HG03135 (cell line): ENCODE results near the gene CD37.

Experiments used
- ATAC-seq: cut with Tn5 transposase; IDR thresholded peaks from one replicate; pipeline ENCODE4 v1.9.1; 2021; ENCODE audit warnings: mild to moderate bottlenecking, moderate library complexity; ENCODE audit not compliant: unreplicated experiment

Gene CD37

DNA sequence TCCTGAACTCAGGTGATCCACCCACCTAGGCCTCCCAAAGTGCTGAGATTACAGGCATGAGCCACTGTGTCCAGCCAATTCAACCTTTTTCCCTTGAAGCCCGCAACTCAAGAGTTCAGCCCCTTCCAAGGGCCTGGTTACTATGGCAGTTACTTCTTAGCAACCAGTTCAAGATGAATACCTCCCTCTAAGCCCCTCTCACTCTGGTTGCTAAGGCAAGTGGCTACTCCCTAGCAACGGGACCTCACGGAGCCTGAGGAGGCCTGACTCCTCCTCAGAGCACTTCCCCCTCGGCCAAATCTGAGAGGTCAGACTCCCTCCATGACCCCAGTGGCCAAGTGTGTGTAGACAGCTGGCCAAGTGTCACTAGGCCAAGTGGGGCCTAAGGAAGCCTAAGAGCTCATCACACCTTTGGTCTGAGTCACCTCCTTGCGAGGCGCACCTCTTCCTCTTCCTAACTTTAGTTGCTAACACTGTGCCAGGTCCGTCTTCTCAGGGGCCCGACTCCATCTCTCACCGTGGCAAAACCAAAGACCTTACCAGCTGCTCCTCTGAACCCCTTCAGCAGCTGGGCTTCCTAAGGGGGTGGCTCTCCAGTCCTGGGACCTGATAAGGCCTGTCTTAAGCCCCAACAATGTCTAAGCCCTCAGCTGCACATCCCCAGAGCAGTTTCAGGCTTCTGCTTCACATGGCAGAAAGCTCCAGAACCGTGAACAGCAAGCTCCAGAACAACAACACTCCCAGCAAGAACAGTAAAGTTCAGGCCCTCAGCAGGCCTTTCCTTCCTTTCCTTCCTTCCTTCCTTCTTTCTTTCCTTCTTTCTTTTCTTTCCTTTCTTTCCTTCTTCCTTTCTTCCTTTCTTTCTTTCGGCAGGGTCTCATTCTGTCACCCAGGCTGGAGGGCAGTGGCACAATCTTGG lies 9.6 kb downstream of the CD37 start:
- ATAC-seq: no peak

DNA sequence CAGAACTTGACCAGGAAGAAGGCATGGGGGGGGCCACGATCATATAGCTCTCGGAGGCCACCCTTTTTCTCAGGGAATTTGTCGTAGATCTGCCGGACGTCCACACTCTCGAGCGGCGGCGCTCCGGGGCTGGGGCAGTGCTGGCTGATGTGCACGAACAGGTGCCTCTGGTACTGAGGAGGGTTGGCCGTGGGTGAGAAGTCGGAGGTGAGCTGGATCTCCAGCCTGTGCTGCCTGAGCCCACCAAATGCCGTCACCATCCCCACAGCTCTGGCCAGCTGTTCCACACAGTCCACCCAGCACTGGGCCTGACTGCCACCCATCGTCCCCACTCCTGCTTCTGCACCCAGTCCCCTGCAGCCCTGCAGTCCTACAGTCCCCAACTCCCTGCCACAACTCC lies 12.0 kb downstream of the CD37 start:
- ATAC-seq: no peak

DNA sequence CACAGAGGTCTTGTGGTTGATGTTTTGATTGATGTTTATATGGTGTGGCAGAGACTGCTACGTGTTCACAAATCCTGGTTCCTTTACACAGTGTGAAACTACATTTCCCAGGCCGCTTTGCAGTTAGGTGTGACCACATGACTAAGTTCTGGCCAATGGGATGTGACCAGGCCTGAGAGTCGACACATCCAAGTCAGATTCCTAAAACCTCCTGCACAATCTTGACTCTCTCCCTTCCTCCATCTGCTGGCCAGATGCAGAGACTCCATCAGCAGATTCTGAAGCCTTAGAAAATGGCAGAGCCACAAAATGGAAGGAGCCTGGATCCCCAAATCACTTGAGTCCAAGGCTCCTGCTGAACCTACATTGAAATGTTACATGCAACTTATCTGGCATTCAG lies 12.6 kb downstream of the CD37 start:
- ATAC-seq: no peak

DNA sequence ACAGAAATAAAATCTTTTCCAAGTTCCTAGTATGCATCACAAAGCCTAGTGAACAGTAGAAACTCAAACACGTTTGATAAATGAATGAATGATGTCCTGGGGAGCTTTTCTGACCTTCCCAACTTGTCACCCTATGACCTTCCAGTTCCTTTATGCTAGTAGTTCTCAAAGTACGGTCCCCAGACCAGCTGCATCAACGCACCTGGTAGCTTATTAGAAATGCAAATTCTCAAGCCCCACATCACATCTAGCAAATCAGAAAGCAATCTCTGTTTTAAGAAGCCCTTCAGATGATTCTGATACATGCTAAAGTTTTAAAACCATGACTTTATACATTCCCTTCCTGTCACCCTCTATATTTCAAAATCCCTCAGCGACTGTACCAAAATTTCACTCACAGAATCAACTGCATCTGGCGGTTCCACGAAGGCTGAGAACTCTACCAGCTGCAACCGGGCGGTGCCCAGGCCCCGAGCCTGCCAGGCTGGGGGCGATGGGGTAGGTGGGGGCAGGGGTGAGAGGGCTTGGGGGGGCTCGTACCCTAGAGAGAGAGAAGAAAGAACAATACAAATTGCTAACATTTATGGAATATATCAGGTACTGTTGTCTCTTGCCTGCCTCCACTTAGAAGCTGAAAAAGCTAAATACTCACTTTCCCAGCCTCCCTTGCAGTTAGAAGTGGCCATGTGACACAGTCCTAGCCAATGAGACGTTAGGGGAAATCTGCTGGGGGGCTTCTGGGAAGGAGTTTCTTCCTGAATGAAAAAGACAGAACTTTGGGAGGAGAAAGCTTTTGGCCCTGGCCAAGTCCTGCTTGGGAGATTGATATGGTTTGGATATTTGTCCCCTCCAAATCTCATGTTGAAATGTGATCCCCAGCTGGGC lies 13.3 kb downstream of the CD37 start:
- ATAC-seq: no peak

DNA sequence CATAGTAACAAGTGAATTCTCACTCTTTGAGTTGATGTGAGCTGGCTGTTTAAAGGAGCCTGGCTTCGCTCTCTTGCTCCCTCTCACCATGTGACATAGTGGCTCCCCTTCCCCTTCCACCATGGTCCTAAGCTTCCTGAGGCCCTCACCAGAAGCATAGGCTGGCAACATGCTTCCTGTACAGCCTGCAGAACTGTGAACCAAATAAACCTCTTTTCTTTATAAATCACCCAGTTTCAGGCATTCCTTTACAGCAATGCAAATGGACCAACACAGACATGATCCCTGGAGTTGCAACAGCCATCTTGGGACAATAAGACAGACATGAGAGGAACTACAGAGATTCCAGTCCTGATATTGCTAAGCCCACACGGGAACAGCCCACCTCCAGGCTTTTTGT lies 14.4 kb downstream of the CD37 start:
- no peak for ATAC-seq

DNA sequence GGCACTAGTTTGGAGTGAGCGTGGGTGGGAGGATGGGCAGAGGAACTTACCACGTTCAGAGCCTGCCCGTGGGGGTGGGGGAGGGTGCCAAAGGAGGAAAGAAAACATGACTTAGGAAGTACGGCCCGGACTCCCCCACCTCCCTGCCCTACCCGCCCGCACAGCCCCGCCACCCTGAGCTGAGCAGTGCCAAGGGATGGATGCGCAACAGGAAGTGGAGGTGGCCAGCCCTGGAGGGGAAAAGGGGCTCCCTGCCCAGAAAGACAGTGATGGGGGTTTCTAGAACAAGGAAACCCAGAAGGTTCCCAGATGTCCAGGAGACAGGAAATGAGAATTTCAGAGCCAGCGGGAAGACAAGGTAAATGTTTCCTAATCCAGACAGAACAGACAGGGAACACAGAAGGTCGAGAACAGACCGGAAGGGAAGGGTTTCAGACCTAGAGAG lies 20.7 kb downstream of the CD37 start:
- ATAC-seq: no peak

DNA sequence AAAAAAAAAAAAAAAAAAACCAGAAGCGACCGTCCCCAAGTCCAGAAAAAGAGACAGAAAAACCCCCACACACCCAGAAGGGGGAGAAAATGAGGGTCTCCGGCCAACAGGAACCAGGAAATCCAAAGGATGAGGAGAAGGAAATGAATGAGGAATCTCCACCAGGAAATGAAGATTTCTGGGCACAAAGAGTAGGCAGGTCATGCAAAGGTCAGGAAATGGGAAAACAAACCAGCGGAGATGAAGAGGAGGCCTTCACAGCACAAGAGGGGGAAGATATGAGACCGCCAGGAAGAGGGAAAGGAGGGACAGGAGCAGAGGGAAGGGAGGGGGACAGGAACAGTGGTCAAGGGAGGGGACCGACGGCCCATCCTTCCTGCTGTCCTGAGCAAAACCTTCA lies 21.2 kb downstream of the CD37 start:
- ATAC-seq: no peak

DNA sequence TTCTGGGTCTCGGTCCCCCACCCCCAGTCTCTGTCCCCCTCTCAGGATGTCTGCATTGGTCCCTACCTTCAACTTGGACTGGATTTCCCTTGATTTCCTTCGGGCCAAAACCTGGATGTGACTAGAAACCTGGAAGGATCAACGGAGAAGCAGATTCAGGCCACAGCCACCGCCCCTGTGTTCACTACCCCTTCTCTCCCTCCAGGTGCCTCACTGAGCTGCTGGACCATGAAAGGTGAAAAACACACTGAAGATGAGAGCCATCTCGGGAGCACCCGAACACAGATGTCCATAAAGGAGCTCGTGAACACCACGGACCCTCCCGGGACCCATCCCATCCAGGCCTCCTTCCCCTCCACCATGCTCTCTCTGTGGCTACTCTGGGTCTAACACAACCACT lies 22.0 kb downstream of the CD37 start:
- ATAC-seq: no peak

DNA sequence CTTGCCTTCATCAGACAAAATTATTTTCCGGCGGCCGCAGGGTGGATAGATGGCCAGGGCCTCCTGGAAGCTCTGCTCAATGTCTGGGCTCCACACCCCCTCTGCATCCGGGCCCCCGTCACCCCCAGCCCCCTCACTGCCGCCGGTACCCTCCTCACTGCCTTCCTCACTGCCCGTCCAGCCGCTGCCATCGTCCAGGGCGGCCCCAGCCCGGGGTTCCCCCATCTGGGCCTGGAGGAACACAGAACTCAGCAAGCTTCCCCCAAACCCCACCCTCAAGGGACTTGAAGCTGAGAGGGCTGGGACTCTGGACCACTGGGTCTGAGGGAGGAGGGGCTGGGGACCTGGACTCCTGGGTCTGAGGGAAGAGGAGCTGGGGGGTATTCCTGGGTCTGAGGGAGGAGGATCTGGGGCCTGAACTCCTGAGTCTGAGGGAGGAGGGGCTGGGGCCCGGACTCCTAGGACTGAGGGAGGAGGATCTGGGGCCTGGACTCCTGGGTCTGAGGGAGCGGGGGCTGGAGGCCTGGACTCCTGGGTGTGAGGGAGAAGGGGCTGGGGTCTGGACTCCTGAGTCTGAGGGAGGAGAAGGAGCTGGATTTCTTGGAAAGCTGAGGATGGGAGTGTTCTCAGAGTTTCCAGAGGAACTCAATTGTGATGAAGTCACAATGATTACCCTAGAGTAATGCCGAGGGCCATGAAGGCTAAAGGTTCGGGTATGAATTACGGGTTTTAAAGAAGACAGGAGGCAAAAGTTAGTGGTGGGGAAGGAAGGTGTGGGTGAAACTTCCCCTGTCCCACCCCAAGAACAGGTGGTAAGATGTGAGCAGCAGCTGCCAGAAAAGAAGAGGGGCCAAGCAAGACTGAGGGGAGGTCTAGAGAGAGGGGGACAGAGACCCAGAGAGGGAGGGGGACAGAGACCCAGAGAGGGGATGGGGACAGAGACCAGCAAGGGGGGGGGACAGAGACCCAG lies 24.9 kb downstream of the CD37 start:
- ATAC-seq: no peak

DNA sequence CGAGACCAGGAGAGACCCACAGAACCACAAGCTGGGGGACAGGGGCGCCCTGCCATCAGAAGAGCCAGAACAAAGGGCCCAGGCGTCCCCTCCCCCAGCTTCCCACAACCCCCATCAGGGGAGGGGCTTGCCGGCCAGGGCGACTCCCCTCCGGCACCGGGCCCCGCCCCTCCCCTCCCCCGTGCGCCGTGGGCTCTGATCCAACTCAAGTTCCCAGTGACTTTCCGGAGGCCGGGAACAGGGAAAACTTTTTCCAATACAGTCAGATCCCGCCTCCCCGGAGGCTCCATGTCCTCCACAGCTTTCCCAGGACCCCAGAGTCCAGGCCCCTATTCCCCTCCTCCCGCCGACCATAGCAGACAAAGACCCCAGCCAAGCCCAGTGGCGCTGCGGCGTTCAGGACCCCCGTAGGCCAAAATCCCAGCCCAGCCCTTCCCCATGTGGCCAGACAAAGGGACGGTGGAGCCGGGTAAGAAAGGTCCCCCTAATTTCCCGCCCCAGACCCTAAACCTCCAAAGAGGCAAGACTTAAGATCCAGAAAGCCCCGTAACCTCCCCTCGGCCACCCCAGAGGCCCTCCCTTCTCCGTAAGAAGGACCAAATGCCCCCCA lies 26.3 kb downstream of the CD37 start:
- no peak for ATAC-seq

DNA sequence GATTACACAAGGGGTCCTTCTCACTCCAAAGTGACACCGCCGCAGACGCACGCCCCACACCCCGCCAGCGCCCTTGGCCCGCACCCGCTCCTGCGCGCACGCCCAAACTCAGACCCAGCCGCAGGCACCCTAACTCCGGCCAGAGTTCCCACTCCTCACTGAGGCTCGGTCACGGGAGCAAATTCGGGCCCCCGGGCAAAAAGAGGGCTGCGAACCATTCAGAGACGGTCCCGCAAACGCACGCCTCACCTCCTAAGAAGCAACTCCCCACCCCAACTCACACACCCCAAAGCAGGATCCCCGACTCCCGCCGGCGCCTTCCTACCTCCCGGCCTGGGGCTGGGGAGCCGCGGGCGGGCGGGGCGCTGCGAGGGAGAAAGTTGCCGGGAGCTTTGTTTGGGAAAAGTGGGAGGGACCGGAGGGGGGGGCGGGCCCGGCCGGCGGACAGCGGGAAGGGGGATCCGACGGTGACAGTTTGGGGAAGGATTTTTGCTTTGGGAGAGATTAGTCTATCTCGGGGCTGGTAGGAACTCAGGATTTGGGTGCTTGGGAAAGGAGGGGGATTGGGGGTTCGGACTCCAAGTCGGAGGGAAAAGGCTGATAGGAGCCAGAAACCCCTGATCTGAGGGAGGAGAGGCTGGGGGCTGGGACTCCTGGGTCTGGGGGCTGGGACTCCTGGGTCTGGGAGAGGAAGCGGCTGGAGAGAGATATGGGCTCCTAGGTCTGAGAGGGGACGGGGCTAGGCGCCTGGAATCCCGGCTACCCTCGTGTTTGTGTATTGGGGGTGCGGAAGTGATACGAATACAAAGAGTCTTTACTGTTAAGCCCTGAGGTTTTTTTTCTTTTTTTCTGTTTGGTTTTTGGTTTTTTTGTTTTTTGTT lies 27.1 kb downstream of the CD37 start, which contains the start of gene TEAD2:
Gene TEAD2 (minus strand): TSS at position 369 of the 881 bp plus-strand sequence. CDS start 2,341 bp downstream, outside the sequence.
- ATAC-seq: no peak

DNA sequence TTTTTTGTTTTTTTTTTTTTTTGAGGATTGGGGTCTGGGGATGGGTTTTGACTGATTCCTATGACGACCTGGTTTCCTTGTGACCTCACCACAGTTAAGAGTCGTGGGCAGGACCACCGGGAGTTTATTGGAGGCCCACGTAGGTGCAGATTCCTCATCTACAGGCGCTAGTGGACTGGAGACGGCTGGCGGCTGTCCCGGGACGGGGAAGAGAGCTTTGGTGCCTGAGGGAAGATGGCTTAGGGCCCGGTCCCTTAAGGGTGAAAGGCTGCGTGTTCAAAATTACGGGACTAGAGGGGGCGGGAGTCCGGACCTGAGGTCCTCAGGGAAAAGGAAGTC lies 27.7 kb downstream of the CD37 start:
- no peak for ATAC-seq

DNA sequence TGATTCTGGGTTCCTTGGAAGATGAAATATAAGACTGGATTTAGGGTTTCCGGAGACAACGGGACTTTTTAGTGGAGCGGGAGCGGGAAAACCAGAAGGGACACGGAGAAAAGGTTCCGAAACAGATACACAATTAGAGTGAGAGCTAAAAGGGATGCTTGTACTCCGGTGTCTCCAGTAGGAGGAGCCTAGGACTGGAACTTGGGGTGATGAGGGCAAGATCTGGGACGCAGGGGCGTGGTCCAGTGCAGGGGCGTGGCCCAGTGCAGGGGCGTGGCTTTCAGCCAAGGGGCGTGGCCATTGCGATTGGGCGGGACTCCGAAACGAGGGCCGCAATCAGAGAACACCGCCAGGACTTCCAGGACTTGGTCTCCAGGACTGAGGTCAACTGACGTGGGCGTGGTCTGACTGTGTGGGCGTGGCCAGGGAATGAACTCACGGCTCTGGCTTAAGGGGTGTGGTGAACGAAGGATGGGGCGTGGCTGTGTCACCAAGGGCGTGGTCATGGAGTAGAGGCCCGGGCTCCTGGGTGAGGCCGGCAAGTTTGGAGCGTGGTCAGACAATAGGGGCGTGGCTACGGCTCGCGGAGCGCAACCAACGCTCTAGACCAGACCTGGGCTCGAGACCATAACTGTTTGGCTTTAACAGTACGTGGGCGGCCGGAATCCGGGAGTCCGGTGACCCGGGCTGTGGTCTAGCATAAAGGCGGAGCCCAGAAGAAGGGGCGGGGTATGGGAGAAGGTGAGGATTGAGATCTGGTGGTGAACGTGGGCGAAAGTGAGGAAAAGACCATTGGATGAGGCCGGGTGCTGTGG lies 28.3 kb downstream of the CD37 start, which contains the start of gene DKKL1:
Gene DKKL1 (plus strand): TSS at position 610 of the 815 bp plus-strand sequence. CDS start 122 bp downstream, at position 732.
- ATAC-seq: peak; percentile 65

DNA sequence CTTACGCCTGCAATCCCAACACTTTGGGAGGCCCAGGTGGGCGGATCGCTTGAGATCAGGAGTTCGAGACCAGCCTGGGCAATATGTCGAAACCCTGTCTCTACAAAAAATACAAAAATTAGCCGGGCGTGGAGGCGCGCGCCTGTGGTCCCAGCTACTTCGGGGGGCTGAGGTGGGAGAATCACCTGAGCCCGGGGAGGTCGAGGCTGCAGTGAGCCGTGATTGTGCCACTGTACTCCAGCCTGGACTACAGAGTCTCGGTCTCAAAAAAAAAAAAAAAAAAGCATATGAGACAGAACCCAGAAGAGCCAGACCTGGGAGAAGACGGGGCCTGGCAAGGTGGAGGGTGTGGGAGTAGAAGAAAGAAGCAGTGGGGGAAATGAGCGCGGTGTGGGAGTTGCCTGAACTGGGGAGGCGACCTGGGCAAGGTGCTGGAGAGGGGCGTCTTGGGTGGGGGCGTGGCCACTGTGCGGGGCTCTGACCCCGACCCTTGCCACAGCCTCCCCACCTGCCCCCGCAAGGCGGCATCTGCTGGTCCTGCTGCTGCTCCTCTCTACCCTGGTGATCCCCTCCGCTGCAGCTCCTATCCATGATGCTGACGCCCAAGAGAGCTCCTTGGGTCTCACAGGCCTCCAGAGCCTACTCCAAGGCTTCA lies 29.0 kb downstream of the CD37 start:
- no peak for ATAC-seq

DNA sequence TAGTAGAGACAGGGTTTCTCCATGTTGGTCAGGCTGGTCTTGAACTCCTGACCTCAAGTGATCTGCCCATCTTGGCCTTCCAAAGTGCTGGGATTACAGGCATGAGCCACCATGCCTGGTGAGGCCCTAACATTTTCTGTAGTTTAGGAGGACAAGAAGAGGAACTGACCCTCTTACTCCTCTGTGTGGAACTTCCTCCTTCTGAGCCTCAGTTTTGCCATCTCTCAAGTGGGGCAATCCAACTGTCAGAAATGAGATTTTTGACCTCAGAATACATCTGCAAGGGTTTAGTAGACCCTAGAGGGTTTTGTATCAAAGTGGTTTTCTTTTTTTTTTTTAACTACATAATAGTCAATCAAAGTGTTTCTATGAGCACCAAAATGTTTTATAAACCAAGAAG lies 30.9 kb downstream of the CD37 start:
- no peak for ATAC-seq

DNA sequence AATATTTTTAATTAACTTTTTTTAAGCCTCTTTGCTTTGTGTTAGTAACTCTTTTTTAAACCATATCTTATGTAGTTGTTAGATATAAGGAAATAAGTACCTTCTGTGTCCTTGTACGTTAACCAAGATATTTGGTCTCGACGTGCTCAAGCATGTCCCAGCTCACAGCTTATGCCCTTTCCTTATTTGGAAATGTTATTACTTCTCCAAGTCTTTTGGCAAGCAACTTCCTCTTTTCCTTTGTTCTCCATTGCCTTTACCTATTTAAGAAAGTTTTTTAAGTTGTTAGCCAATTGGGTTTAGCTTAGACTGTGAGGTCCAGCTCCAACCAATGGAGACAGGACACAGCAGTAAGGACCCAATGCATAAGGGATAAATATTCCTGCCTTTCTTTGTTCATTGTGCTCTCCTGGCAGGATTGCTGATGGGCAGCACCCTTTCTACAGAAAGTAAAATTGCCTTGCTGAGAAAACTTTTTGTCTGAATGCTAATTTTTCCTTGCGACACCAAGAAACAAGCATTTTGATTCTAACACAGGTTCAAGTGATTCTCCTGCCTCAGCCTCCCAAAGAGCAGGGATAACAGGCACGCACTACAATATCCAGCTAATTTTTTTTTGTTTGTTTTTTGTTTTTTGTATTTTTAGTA lies 33.6 kb downstream of the CD37 start:
- no peak for ATAC-seq

DNA sequence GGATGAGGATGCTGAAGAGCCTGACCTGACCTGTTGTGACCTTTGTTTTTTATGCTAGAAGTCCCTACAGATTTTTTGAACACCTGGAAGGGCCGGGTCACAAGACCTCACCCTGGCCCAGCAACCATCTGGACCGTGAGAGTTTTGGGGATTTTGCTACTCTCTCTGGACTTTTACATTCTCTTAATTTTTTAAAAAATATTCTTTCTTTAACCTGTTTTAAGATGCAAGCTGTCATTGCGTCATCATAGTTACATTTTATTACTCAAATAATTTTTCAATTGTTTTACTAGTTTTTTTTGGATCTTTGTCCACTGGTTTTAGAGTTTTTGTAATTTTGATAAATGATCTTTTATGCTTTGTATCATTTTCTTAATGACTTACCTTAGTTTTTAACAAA lies 36.0 kb downstream of the CD37 start:
- ATAC-seq: no peak
